ENCODE data around the gene SEC16B. TPM values are rescaled to one million over a fixed set of nuclear protein-coding genes. Genes with fewer than 3 reads are reported as not detected.

SEC16B gene
- total RNA-seq, 1 donor = 3.3 TPM

DNA sequence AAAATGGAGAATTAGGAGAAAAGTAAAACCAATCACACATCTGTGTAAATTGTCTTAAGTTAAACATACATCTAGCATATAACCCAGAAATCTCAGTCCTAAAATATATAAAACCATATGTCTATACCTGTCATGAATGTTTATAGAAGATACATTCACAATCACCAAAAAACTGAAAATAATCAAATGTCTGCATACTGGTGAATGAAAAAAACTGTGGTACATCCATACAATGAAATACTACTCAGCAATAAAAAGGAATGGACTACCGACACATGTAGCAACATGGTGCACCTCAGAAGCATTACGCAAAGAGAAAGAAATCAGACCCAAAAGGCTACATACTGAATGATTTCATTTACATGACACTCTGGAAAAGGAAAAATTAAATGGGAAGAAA, 47.7 kb upstream of the SEC16B start:
- Histone ChIP-seq H4K20me1 (ENCODE audit: insufficient read depth, low read length) (no peaks in the 10 kb centered on the region), H2AFZ (ENCODE audit: low read length) (no peak overlapping the region), H3K4me2 (ENCODE audit: insufficient read depth, low read length) (no peak overlapping the region), H3K4me1 (ENCODE audit: insufficient read depth, low read length) (no peaks in the 10 kb centered on the region), H3K27me3 (ENCODE audit: insufficient read depth, low read length) (no peaks in the 10 kb centered on the region), H3K4me3 (ENCODE audit: insufficient read depth, low read length) (no peak overlapping the region), H3K36me3 (ENCODE audit: insufficient read depth, low read length) (peaks cover 5% of the 10 kb centered on the region), H3K27ac (ENCODE audit: low read depth, low read length) (no peak overlapping the region), H3K79me2 (ENCODE audit: insufficient read depth, low read length) (no peaks in the 10 kb centered on the region), H3K9me3 (ENCODE audit: low read depth, low read length) (no peaks in the 10 kb centered on the region)
- DNase-seq (ENCODE audit: insufficient read length, low spot score, missing footprints) = no peak
- TF ChIP-seq, protein P1, sequence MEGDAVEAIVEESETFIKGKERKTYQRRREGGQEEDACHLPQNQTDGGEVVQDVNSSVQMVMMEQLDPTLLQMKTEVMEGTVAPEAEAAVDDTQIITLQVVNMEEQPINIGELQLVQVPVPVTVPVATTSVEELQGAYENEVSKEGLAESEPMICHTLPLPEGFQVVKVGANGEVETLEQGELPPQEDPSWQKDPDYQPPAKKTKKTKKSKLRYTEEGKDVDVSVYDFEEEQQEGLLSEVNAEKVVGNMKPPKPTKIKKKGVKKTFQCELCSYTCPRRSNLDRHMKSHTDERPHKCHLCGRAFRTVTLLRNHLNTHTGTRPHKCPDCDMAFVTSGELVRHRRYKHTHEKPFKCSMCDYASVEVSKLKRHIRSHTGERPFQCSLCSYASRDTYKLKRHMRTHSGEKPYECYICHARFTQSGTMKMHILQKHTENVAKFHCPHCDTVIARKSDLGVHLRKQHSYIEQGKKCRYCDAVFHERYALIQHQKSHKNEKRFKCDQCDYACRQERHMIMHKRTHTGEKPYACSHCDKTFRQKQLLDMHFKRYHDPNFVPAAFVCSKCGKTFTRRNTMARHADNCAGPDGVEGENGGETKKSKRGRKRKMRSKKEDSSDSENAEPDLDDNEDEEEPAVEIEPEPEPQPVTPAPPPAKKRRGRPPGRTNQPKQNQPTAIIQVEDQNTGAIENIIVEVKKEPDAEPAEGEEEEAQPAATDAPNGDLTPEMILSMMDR (IDR thresholded peaks at IDR 0.05; ENCODE audit: extremely low read depth, low read depth, low read length) = no peak

DNA sequence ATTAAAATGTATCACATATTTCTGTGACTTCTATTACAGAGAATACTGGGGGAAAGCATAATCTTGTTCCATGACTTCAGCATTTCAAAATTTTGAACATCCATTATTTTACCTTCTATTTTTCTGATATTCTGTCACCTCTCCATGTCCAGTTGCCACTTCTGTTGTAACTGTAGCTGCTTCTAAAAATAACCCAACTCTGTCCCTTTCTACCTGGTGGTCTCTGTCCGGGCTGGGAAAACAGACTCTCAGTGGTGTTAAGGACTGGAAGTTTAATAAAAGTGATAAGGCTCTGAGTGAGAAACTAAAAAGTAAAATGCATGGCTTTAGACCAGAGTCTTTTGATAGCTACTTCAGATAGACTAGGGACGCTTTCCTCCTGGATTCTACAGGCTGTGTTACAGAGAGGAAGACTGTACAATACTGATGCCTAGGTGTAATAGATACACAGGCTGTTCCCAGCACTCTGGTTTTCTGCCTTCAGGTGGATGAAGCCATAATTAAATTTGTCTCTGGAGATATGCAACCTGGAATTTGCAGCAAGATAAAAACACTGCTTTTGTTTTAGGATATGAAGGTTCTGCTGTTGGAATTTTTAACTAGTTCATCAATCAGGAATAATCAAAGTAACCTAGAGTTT, 42.1 kb upstream of the SEC16B start:
- Histone ChIP-seq H2AFZ (ENCODE audit: low read length) (no peak overlapping the region), H4K20me1 (ENCODE audit: insufficient read depth, low read length) (no peaks in the 10 kb centered on the region), H3K36me3 (ENCODE audit: insufficient read depth, low read length) (no peaks in the 10 kb centered on the region), H3K79me2 (ENCODE audit: insufficient read depth, low read length) (no peaks in the 10 kb centered on the region), H3K4me1 (ENCODE audit: insufficient read depth, low read length) (peaks cover 8% of the 10 kb centered on the region), H3K9me3 (ENCODE audit: low read depth, low read length) (no peaks in the 10 kb centered on the region), H3K4me2 (ENCODE audit: insufficient read depth, low read length) (no peak overlapping the region), H3K27me3 (ENCODE audit: insufficient read depth, low read length) (no peaks in the 10 kb centered on the region), H3K27ac (ENCODE audit: low read depth, low read length) (no peak overlapping the region), H3K4me3 (ENCODE audit: insufficient read depth, low read length) (no peak overlapping the region)
- TF ChIP-seq, protein P1 (IDR thresholded peaks at IDR 0.05; ENCODE audit: extremely low read depth, low read depth, low read length) = no peak
- no peak for DNase-seq (ENCODE audit: insufficient read length, low spot score, missing footprints)

DNA sequence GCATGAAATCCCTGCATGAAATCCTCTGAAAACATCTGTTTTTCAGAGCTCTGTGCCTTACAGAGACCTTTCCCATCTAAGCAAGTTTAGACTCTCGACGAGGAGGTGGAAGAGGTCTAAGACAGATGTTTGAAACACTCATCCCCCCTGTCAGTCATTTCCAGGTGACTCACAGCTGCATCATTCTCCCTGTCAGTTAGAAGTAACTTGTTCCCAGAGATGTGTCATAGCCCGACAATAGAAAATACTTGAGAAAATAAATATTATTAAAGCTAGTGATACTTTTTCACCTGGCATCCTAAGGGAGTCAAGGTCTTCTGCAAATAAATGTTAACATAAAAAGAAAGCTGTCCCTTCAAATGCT, 41.6 kb upstream of the SEC16B start:
- Histone ChIP-seq H2AFZ (ENCODE audit: low read length) (no peak overlapping the region), H3K36me3 (ENCODE audit: insufficient read depth, low read length) (no peaks in the 10 kb centered on the region), H3K27me3 (ENCODE audit: insufficient read depth, low read length) (no peaks in the 10 kb centered on the region), H3K4me1 (ENCODE audit: insufficient read depth, low read length) (peaks cover 8% of the 10 kb centered on the region), H4K20me1 (ENCODE audit: insufficient read depth, low read length) (no peaks in the 10 kb centered on the region), H3K79me2 (ENCODE audit: insufficient read depth, low read length) (no peaks in the 10 kb centered on the region), H3K4me3 (ENCODE audit: insufficient read depth, low read length) (no peak overlapping the region), H3K27ac (ENCODE audit: low read depth, low read length) (no peak overlapping the region), H3K4me2 (ENCODE audit: insufficient read depth, low read length) (no peak overlapping the region), H3K9me3 (ENCODE audit: low read depth, low read length) (no peaks in the 10 kb centered on the region)
- TF ChIP-seq, protein P1 (IDR thresholded peaks at IDR 0.05; ENCODE audit: extremely low read depth, low read depth, low read length) = no peak
- DNase-seq (ENCODE audit: insufficient read length, low spot score, missing footprints) = no peak

DNA sequence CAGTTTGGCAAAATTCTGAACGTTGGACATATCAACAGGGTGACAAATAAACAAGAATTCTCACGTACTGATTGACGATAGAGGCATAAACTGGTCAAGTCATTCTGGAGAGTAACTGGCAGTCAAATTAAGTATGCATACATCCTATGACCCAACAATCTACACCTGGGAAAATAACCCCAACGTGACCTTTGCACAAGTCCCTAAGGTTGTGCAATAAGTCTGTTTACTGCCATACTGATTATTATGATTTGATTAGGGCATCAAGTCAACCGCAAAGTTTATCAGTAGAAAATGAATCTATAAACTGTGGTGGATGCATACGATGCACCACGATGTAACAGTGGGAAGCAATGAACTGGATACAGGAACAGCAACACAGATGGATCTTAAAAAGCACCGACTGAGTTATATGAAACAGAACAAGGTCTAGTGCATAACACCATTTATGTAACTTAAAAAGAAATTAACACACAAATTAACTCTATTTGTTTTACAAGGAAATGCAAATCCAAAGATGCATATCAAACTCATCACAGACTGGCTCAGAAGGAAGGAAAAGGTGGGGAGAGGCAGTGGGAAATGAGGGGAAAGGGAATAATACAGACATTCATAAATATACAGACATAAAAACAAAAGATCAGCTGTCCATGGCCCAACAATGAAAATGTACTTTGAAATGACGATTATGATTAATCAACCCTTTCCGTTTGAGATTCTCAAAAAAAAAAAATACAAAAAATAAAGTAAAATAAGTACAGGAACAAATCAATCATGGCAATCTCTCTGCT, 41.0 kb upstream of the SEC16B start:
- Histone ChIP-seq H3K79me2 (ENCODE audit: insufficient read depth, low read length) (no peaks in the 10 kb centered on the region), H3K4me3 (ENCODE audit: insufficient read depth, low read length) (no peak overlapping the region), H3K4me2 (ENCODE audit: insufficient read depth, low read length) (no peak overlapping the region), H3K4me1 (ENCODE audit: insufficient read depth, low read length) (peaks cover 8% of the 10 kb centered on the region), H3K9me3 (ENCODE audit: low read depth, low read length) (no peaks in the 10 kb centered on the region), H3K27ac (ENCODE audit: low read depth, low read length) (no peak overlapping the region), H2AFZ (ENCODE audit: low read length) (no peak overlapping the region), H3K27me3 (ENCODE audit: insufficient read depth, low read length) (no peaks in the 10 kb centered on the region), H3K36me3 (ENCODE audit: insufficient read depth, low read length) (no peaks in the 10 kb centered on the region), H4K20me1 (ENCODE audit: insufficient read depth, low read length) (no peaks in the 10 kb centered on the region)
- no peak for DNase-seq (ENCODE audit: insufficient read length, low spot score, missing footprints)
- TF ChIP-seq, protein P1 (IDR thresholded peaks at IDR 0.05; ENCODE audit: extremely low read depth, low read depth, low read length) = no peak

All from osteoblast (primary cell).